Left renal pelvis (tissue), 4 donors: Measurements from ENCODE around the gene FAM171A2. TPM values are rescaled to one million over a fixed set of nuclear protein-coding genes. Genes with fewer than 3 reads are reported as not detected.
"Not testable (repeated sequence)": the region's sequence is repeated elsewhere in the genome, so short reads cannot be mapped to it uniquely, and the experiment has no call there.

Experiments
- DNase-seq, 4 donors: peaks; one replicate each; pipeline ENCODE4 v3.0.0-alpha.2; 2013; ENCODE audit warnings: low read depth in 4 of 4, low spot score in 3 of 4
- polyA plus RNA-seq, 4 donors: library from polyadenylated mRNA; unstranded; fragments of 120-200 nt; gene quantifications; one replicate each; pipeline ENCODE4 v1.2.1, GENCODE V29; 2013; ENCODE audit not compliant: insufficient read length in 4 of 4

Gene FAM171A2
- polyA plus RNA-seq, 4 donors = 31.5 to 67.0 (median 43.9) TPM

GRCh38 chr17:44384281-44384822 lies 20.7 kb upstream of the FAM171A2 start:
- no peak for DNase-seq

- DNase-seq = no peak
Measured at GRCh38 chr17:44383861-44384260, 20.2 kb upstream of the FAM171A2 start.

DNA sequence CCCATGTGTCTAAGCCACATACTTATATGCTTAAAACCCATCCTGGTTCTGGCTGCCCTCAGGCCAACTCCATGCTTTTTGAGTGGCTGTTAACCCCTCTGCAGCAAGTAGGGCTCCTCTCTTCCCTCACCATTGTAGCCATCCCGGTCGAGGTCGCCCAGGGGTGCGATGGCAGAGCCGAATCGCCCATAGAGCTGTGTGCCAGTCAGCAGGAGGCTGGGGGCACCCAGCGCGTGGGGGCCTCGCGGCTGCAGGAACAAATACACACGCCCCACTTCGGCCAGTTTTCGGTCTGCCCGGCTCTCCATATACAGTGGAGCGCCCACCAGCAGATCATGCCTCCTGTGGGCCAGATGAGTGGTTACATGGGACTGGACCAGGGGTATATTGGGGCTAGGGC lies 19.7 kb upstream of the FAM171A2 start:
- no peak for DNase-seq

DNA sequence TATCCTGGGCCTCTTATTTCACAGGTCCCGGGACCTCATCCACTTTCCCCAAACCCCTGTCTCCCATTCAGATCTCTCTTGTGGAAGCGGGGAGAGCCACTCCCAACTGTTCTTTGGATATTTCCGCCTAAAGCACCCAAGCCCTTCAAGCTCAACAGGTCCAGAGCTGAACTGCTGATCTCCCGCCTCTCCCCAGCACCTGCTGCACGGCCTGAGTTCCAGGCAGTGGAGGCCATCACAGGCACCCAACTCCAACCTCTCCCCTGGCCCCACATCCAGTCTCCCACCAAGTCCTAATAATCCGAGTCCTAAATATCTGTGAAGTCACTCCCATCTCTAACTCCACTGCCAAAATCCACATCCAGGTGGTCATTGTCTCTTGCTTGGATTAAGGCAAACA lies 19.3 kb upstream of the FAM171A2 start:
- no peak for DNase-seq

GRCh38 chr17:44381810-44382305 lies 18.2 kb upstream of the FAM171A2 start:
- no peak for DNase-seq

GRCh38 chr17:44380767-44381166 lies 17.1 kb upstream of the FAM171A2 start:
- DNase-seq = no peak

DNA sequence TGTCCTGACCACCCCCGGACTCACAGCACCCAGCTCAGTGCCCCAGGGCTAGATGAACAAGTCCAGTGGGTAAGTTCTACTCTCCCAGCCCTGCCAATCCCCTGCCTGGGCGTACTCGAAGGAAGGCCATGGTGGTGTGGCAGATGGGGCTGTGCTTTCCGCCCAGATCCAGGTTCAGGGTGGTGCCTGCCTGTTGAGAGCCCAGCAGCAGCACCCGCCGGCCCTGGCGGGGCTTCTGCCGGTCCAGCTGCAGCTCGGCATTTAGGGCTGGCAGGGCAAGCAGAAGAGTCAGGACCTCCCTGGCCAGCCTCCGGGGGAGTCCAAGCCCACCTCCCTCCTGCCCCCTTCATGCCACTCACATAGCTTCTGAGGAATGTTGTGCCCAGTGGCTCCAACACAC lies 16.2 kb upstream of the FAM171A2 start:
- no peak for DNase-seq

- DNase-seq = no peak
Measured at GRCh38 chr17:44378171-44378705, 14.6 kb upstream of the FAM171A2 start.

GRCh38 chr17:44376779-44377178 lies 13.1 kb upstream of the FAM171A2 start:
- DNase-seq = no peak

- no peak for DNase-seq
Measured at GRCh38 chr17:44376124-44376523, 12.5 kb upstream of the FAM171A2 start.

GRCh38 chr17:44375196-44376017 lies 11.8 kb upstream of the FAM171A2 start:
- DNase-seq = no peak

GRCh38 chr17:44374306-44375195 lies 10.9 kb upstream of the FAM171A2 start:
- DNase-seq = no peak

- DNase-seq = no peak
Measured at GRCh38 chr17:44372036-44372435, 8.4 kb upstream of the FAM171A2 start.

- DNase-seq = not testable (repeated sequence)
Measured at GRCh38 chr17:44369414-44370023, 5.9 kb upstream of the FAM171A2 start.

GRCh38 chr17:44368391-44369243 lies 5.0 kb upstream of the FAM171A2 start:
- DNase-seq = not testable (repeated sequence)

DNA sequence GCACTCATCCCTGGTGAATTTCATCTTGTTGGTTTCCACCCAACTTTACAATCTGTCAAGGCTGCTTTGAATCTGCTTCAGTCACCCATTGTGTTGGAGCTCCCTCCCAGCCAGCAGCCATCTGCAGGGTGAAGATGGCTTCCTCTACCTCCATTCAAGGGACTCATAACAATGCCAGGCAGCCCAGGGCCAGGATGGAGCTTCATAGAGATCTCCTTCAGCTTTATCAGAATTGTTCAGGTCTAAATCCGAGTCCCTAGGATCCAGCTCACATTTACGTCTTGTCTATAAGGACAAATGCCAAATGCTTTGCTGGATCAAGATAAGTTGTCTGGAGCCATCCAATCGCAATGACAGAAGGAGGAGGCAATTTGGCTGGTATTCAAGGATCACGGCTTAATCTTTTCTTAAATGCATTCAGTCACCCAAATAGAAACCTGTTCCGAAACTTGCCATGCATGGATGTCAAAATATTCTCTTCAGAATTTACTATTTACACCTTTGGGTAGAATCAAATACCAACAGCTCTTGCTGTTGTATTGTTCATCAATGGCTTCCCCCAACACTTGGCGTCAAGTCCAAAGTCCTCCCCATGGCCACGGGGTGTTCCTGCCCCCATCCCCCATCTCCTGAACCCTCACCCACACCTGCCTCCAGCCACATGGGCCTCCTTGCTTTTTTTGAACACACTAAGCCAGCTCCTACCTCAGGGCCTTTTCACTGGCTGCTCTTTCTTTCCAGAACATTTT lies 3.8 kb upstream of the FAM171A2 start:
- DNase-seq = no peak

DNA sequence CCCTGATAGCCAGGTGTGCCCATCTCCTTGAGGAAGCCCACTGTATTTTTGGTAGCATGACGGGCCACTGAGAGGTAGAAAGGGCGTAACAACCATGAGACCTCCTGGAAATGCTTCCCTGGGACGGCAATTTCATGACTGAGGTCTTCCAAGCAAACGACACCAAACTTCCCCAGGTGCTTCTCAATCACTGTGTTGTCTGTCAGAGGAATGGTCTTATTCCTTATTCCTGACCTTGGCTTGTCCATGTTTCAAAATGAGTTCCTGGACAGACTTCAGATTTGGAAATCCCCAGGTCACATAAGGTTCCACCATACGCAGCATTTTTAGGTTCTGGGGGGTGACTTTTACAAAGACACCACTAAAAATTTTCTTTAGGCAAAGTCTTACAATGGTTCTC lies 1.4 kb upstream of the FAM171A2 start:
- DNase-seq = not testable (repeated sequence)

DNA sequence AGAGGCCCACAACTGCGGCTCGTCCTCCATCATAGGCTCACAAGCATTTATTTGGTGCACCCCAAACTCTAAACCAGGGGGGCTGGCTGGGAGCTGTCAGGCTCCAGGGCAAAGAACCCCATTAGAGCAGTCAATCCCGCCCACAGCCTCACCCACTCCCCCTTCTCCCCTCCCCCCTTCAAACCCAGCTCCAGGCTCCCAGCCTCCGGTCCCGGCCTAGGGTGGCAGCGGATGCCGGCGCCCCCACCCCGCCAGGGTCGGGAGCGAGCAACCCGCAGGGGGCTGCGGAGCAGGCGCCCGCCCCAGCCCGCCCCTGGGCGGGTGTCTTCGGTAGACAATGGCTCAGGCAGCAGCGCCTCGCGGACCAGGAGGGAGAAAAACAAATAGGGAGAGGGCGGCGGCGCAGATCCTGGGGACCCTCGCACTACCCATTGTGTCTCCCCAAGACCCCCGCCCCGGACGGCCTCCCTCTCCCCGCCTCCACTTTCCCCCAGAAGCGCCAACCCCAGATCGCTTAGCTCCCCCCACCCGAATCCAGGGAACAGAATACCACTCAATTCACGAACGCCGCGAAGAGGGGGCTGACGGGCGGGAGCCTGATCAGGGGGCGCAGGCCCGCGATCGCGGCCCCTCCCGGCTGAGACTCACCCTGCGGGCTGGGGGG lies 572 bp downstream of the FAM171A2 start:
- DNase-seq = no peak
